Occipital lobe (tissue), 2 donors: ENCODE measurements around the gene HDAC1. TPM values are rescaled to one million over a fixed set of nuclear protein-coding genes. Genes with fewer than 3 reads are reported as not detected.
"Not testable (repeated sequence)": the region's sequence is repeated elsewhere in the genome, so short reads cannot be mapped to it uniquely, and the experiment has no call there.

Source experiments
- DNase-seq: peaks from one replicate; lab custom pipeline; 2025; lab: John Stamatoyannopoulos, UW
- total RNA-seq: library from RNA; depleted of rRNA; stranded (reverse); fragments of >200 nt; gene quantifications from one replicate; pipeline ENCODE4 v1.2.3, GENCODE V29; 2014

Gene HDAC1
- total RNA-seq, 1 donor from 2014 or later = 19.8 TPM

GRCh38 chr1:32345289-32345827 is 53.5 kb downstream of the HDAC1 start:
- DNase-seq = no peak

- no peak for DNase-seq
These were observed 54.8 kb downstream of the HDAC1 start for GRCh38 chr1:32346532-32347157.

- no peak for DNase-seq
These were observed 57.4 kb downstream of the HDAC1 start for GRCh38 chr1:32349211-32349708.

- peak; percentile 81 for DNase-seq
These were observed 59.0 kb downstream of the HDAC1 start for GRCh38 chr1:32350785-32351398.

GRCh38 chr1:32351399-32352238 is 59.7 kb downstream of the HDAC1 start:
- peak; percentile 87 for DNase-seq

- no peak for DNase-seq
These were observed 60.4 kb downstream of the HDAC1 start for GRCh38 chr1:32352239-32352745.

- DNase-seq = no peak
These were observed 61.0 kb downstream of the HDAC1 start for GRCh38 chr1:32352831-32353383.

- no peak for DNase-seq
These were observed 61.5 kb downstream of the HDAC1 start for GRCh38 chr1:32353431-32353830.

- no peak for DNase-seq
These were observed 62.1 kb downstream of the HDAC1 start for GRCh38 chr1:32353886-32354570.

- not testable (repeated sequence) for DNase-seq
These were observed 63.9 kb downstream of the HDAC1 start for GRCh38 chr1:32355778-32356177.

GRCh38 chr1:32356478-32356877 is 64.6 kb downstream of the HDAC1 start:
- no peak for DNase-seq

GRCh38 chr1:32357614-32358013 is 65.7 kb downstream of the HDAC1 start:
- DNase-seq = no peak

GRCh38 chr1:32358435-32358834 is 66.6 kb downstream of the HDAC1 start:
- no peak for DNase-seq

- no peak for DNase-seq
These were observed 69.4 kb downstream of the HDAC1 start for GRCh38 chr1:32361308-32361673.

- DNase-seq = peak; percentile 47
These were observed 70.0 kb downstream of the HDAC1 start for GRCh38 chr1:32361674-32362473.

- DNase-seq = no peak
These were observed 70.8 kb downstream of the HDAC1 start, which contains the start of the genes FAM229A and TSSK3 for GRCh38 chr1:32362474-32363313. Gene FAM229A, minus strand, starts transcription at chr1:32362485. Its CDS starts 394 bp downstream, at chr1:32362091. Gene TSSK3, plus strand, starts transcription at chr1:32362539. Its CDS starts 163 bp downstream, at chr1:32362702.

- DNase-seq = no peak
These were observed 71.8 kb downstream of the HDAC1 start for GRCh38 chr1:32363713-32364112.

GRCh38 chr1:32364836-32365235 is 73.0 kb downstream of the HDAC1 start:
- no peak for DNase-seq

GRCh38 chr1:32365445-32365844 is 73.6 kb downstream of the HDAC1 start:
- no peak for DNase-seq
